Activated CD4-positive, CD25-positive, alpha-beta regulatory T cell (primary cell): ENCODE measurements around the gene ACR.
A peak's percentile ranks its signal among the peaks of the same experiment; 100 is the strongest.
"Not testable (repeated sequence)": the region's sequence is repeated elsewhere in the genome, so short reads cannot be mapped to it uniquely, and the experiment has no call there.

ENCODE experiments used
- DNase-seq, 4 experiments: peaks; one replicate each; lab custom pipeline; 2025; lab: John Stamatoyannopoulos, UW

ACR gene

GRCh38 chr22:50780244-50780643 lies 42.2 kb downstream of the ACR start:
- not testable (repeated sequence) for DNase-seq

GRCh38 chr22:50782253-50782652 lies 44.2 kb downstream of the ACR start:
- DNase-seq: not testable (repeated sequence)

- peak; percentile 62 to 80 (median 75) for DNase-seq
These were observed 45.3 kb downstream of the ACR start, which contains the start of gene RABL2B for GRCh38 chr22:50783033-50783879. RABL2B (minus strand) TSS chr22:50783636; CDS start chr22:50782294, 1,342 bp downstream.

GRCh38 chr22:50783880-50784276 lies 45.9 kb downstream of the ACR start:
- not testable (repeated sequence) for DNase-seq

- DNase-seq: not testable (repeated sequence)
These were observed 47.3 kb downstream of the ACR start for GRCh38 chr22:50785289-50785688.

GRCh38 chr22:50786936-50787335 lies 48.9 kb downstream of the ACR start:
- DNase-seq: not testable (repeated sequence)
